Erythroblast (primary cell): Measurements from ENCODE around the gene STPG1.

Experiments used
- GATA1 ChIP-seq: IDR thresholded peaks from 2 replicates; pipeline ENCODE4 v1.6.1; 2011; ENCODE audit warnings: low read depth, mild to moderate bottlenecking, control low read depth, low read length, moderate library complexity
- POLR2A ChIP-seq: IDR thresholded peaks from 2 replicates; pipeline ENCODE4 v1.6.1; 2011; ENCODE audit warnings: mild to moderate bottlenecking, low read length

GRCh38 chr1:24341260-24341659, 72.3 kb downstream of the STPG1 start:
- TF ChIP-seq POLR2A (no peak), GATA1 (no peak)
